ENCODE data around the gene ATP9B.
"Not testable (repeated sequence)": the region's sequence is repeated elsewhere in the genome, so short reads cannot be mapped to it uniquely, and the experiment has no call there.

ATP9B gene

GRCh38 chr18:79071037-79071436 is 1.8 kb downstream of the ATP9B start:
- DNase-seq, result no peak

- no peak for DNase-seq
Observed at GRCh38 chr18:79071503-79072210, 2.5 kb downstream of the ATP9B start.

- not testable (repeated sequence) for DNase-seq
Observed at GRCh38 chr18:79072655-79073054, 3.5 kb downstream of the ATP9B start.

- no peak for DNase-seq
Observed at GRCh38 chr18:79077181-79077580, 8.0 kb downstream of the ATP9B start.

- not testable (repeated sequence) for DNase-seq
Observed at GRCh38 chr18:79078791-79079190, 9.6 kb downstream of the ATP9B start.

DNA sequence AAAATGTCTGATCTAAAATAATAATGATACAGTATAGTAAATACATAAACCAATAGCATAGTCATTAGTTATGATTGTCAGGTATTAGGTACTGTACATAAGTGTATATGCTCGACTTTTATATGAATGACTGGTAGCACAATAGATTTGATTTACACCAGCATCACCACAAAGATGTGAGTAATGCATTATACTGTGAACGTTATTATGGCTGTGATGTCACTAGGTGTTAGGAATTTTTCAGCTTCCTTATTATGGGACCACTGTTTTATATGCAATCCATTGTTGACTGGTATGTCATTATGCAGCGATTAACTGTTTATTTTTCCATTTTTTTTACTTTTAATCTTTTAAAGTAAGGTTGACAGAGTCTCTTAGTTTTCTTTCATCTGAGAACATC is 23.7 kb downstream of the ATP9B start:
- DNase-seq, result no peak

DNA sequence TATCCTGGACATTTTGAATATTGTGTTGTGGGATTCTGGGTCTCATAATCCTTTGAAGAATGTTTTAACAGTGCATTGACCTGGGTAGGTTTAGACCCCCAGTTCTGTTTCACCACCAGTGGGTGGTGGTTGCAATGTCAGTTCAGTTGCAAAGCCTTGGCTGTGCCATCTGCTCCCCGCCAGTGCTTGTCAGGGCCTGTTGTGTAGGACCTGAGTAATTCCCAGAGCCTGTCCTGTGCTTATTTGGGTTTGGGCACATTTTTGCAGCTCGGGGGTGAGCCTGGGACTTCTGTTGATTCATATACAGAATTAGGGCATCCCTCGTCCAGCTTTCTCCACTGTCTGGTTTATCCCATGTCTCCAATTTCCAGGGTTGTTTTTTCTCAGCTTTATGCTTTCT is 24.8 kb downstream of the ATP9B start:
- no peak for DNase-seq

- DNase-seq, result no peak
Observed at GRCh38 chr18:79095216-79095615, 26.0 kb downstream of the ATP9B start.

- DNase-seq, result no peak
Observed at GRCh38 chr18:79100944-79101343, 31.8 kb downstream of the ATP9B start.

- no peak for DNase-seq
Observed at GRCh38 chr18:79102886-79103285, 33.7 kb downstream of the ATP9B start.

DNA sequence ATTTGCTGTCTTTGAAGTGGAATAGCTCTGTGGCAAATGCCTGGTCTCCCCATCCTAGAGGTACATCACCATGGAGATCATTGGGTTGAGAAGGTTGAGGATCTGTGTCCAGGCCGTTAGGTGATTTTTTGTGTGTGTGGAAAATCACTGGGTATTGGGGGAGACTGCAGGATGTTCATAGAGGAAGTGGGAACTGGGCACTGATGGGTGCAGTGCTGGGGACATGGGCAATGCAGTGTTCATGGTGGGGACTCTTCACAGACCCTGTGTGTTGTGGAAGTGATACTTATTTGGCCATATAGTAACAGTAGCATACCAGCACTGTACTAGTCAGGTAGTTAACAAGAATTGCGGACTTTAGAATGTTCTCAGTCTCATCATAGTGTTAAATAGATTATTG is 34.9 kb downstream of the ATP9B start:
- DNase-seq, result no peak

GRCh38 chr18:79105455-79105854 is 36.3 kb downstream of the ATP9B start:
- DNase-seq, result no peak

DNA sequence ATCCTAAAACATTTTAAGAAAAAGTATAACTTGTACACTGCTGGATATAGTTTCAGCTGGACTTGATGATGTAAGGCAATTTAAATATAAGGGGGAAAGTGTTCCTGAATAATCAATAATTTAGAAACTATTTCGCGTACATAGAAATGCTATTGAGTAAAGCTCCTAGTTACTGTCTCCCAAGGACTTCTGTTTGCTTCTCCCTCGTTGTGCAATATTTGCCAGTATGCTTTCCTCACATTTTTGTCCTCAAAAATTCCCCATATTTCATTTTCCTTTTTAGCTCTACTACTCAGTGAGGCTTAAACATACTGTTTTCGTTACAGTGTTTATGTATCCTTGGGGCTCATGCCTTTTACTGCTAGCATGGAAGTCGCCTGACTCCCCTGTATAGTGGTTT is 36.9 kb downstream of the ATP9B start:
- no peak for DNase-seq

DNA sequence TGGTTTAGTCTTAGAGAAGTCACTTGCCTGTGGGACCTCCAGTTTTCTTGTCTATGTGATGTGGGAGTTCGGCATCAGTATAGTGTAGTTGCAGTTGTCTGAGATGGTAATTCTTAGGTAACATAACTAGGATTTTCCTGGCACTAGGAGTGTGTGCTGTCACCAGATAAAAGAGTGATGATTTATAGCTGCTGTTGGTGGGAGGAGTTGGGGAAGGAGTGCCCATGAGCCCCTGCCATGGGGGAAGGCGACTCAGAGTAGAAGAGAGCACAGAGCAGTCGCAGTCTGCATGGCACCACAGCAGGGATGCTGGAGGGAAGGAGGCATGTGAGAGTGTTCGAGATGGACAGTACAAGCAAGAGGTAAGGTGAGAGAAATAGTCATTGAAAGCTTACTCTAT is 38.7 kb downstream of the ATP9B start:
- DNase-seq, result no peak

DNA sequence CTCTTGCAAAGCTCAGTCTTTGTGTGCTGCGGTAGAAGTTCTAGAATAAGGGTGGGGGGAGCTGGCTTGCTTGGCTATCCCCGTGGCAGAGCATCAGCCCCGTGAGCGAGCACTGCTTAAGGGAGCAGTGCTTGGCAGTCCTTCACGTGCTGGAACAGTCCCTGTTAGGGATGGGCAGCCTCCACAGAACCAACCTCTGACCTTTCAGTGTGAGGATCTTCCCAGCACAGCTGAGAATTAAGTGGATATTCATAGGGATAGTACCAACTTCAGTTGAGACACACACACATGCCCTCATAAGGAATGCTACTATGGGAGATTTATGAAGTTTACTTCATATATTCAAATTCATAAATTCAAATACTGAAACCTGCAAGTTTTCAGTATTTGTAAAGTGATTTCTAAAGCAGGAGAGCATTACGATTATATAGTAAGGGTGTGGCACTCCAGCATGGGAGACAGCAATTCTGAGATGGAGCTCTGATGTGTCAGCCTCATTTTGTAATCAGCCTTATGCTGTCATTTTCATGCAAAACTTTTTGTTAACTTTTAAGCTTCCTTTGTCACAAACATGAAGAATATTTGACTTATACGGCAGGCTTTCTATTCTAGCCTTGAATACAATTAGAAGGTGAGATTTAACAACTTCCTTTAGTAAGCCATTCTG is 39.5 kb downstream of the ATP9B start:
- no peak for DNase-seq

GRCh38 chr18:79111483-79111882 is 42.3 kb downstream of the ATP9B start:
- no peak for DNase-seq

GRCh38 chr18:79117385-79117784 is 48.2 kb downstream of the ATP9B start:
- DNase-seq, result no peak

DNA sequence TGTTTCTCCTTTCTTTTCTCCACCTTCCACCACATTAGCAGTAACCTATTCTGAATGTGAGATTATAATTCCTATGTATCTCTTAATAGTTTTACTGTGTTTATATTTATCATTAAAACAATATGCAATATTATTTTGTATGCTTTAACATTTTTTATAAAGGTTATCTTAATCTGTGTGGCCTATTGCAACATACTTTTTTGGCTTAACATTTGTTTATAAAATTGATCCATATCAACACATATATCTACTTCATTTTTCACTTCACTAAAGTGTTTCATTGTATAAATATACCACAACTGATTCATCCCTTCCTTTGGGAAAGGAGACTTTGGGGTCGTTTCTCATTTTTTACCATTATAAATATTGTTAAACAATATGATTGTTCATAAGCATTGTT is 48.6 kb downstream of the ATP9B start:
- no peak for DNase-seq

- no peak for DNase-seq
Observed at GRCh38 chr18:79118797-79119196, 49.6 kb downstream of the ATP9B start.

DNA sequence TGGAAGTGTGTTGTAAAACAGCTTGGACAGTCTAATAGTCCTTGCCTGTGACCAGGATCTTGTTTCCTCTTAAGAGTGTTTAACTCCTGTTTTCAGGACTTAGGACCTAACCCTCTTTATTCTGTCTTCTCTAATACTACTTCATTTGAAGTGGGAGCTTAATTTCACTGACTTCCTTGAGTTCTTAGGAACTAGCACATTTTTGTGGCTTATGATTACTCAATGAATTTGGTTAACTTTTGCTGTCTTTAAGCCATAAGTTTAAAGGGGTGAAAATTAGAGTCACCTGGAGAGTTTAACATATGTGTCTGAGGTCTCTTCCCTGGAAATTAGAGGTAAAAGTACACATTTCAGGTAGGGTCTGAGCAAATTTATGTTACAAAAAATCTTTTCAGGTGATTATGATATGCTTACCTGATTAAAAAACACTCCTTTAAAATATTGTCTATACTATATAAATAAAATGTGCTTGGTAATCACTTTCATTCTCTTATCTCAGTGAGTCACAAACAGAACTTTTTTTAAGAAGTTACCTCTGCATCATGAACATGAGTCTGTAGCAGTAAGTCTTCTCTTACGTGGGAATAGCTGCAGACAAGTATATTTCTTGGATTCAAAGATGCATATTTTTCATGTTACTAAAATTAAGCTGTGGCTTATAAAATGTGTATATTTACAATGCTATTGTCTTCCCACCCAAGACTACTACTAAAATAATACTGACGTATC is 52.7 kb downstream of the ATP9B start:
- no peak for DNase-seq

DNA sequence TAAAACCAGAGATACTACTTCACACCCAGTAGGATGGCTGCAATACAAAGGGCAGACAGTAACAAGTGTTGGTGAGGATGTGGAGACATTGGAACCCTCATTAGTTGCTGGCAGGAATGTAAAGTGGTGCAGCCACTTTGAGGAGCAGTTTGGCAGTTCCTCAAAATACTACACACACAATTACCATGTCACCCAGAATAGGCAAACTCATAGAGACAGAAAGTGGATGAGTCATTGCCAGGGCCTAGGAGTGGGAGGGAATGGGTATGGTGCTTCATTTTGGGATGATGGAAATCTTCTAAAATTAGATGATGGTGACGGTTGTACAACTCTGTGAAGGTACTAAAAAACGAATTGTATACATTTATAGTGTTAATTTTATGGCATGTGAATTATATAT is 54.8 kb downstream of the ATP9B start:
- no peak for DNase-seq

DNA sequence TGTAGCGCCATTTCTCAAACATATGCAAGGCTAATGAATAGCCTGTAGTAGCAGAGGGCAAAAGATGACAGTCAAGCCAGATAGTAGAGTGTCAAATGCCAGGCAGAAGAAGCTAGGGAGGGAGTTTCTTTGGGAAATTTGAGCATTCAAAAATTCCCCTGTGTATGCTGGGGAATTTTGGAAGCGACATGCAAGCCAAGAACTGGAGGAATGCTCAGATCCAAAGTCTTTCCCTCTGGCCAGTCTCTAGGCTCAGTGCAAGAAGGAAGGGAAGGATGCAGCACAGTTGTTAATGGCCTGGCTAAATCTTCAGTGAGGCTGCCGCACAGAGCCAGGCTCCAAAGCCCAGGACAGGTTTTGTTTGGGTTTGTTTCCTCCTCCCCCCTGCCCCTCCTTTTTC is 59.9 kb downstream of the ATP9B start:
- no peak for DNase-seq

DNA sequence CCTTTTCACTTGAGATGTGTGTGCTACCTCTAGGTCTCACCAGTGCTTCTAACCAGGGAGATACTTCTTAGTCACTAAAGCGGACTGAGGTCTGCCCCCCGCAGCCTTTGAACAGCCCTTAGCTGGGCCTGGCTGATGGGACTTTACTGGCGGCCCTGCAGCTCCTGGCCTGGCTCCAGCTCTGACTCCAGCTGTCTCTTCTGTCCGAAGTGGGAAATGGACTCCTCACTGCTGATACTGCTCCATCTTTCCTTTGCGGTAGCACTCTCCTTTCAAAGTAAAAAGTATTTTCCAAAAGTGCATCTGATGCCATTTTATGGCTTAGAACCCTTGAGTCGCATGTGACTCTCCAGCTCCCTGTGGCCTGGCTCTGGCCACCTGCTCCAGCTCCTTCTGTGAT is 64.5 kb downstream of the ATP9B start:
- DNase-seq, result no peak

- no peak for DNase-seq
Observed at GRCh38 chr18:79135924-79136323, 66.7 kb downstream of the ATP9B start.

Data from stimulated activated CD4-positive, alpha-beta T cell treated with anti-CD3 and anti-CD28 coated beads, Interleukin-1b, Interleukin-23, amount 100 ng/mL, for 48 hours (primary cell).